ENCODE data around the gene TLL2.

GRCh38 chr10:96488161-96488935 lies 25.4 kb downstream of the TLL2 start:
- TF ChIP-seq CTCF (conservative IDR thresholded peaks at IDR 0.05; ENCODE audit: low read depth, low read length), result no peak
- TF ChIP-seq EZH2 (IDR thresholded peaks at IDR 0.05; ENCODE audit: low read length, unreplicated experiment), result no peak
